Neural progenitor cell (in vitro differentiated cells): ENCODE data around the gene ITGA1.

Source experiments
- EZH2 ChIP-seq: fragments of 200-600 bp; sonication (generic); IDR thresholded peaks from 2 replicates; pipeline ENCODE4 v1.6.1; 2017; ENCODE audit warnings: antibody characterized with exemption, mild to moderate bottlenecking, moderate library complexity
- TF ChIP-seq, protein P1 (sequence below): fragments of 200-600 bp; sonication (generic); IDR thresholded peaks from 2 replicates; pipeline ENCODE4 v1.5.1; 2017; ENCODE audit warnings: antibody characterized with exemption, mild to moderate bottlenecking

DNA sequence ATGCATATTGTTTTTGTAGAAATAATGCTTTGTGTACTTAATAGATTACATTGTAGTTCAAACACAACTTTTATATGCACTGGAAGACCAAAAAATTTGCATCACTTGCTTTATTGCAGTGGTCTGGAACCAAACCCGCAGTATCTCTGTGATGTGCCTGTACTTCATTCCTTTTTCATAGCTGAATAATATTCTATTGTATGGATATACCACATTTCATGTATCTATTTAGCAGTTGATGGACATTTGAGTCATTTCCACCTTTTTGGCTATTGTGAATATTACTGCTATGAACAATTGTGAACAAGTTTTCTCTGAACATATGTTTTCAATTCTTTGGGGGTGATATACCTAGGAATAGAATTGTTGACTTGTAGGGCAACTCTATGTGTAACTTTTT is 40.1 kb downstream of the ITGA1 start:
- TF ChIP-seq, protein P1, sequence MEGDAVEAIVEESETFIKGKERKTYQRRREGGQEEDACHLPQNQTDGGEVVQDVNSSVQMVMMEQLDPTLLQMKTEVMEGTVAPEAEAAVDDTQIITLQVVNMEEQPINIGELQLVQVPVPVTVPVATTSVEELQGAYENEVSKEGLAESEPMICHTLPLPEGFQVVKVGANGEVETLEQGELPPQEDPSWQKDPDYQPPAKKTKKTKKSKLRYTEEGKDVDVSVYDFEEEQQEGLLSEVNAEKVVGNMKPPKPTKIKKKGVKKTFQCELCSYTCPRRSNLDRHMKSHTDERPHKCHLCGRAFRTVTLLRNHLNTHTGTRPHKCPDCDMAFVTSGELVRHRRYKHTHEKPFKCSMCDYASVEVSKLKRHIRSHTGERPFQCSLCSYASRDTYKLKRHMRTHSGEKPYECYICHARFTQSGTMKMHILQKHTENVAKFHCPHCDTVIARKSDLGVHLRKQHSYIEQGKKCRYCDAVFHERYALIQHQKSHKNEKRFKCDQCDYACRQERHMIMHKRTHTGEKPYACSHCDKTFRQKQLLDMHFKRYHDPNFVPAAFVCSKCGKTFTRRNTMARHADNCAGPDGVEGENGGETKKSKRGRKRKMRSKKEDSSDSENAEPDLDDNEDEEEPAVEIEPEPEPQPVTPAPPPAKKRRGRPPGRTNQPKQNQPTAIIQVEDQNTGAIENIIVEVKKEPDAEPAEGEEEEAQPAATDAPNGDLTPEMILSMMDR: no peak
- no peak for TF ChIP-seq EZH2
